ENCODE measurements around the gene MLLT10.

GRCh38 chr10:21488246-21488956 is 45.6 kb upstream of the MLLT10 start:
- no peak for TF ChIP-seq CTCF (IDR thresholded peaks at IDR 0.05)
- no peak for TF ChIP-seq EP300 (IDR thresholded peaks at IDR 0.05)
- TF ChIP-seq POLR2A (IDR thresholded peaks at IDR 0.05): no peak

Measured in ovary (tissue), 3 donors.